ENCODE results near the gene KCTD16. TPM values are rescaled to one million over a fixed set of nuclear protein-coding genes. Genes with fewer than 3 reads are reported as not detected.

Gene KCTD16
- total RNA-seq, 1 experiment from 2014 or later, result 0.29 TPM

GRCh38 chr5:144142824-144143162 lies 27.9 kb upstream of the KCTD16 start:
- Mint-ChIP-seq H3K4me3 (ENCODE audit: unreplicated experiment) (no peak overlapping the region), H3K27me3 (ENCODE audit: insufficient read depth, unreplicated experiment) (peaks cover 7% of the 10 kb centered on the region), H3K27ac (ENCODE audit: unreplicated experiment) (no peak overlapping the region), H3K36me3 (ENCODE audit: insufficient read depth, unreplicated experiment) (no peaks in the 10 kb centered on the region), H3K9me3 (ENCODE audit: unreplicated experiment) (no peaks in the 10 kb centered on the region), H3K4me1 (ENCODE audit: low read depth, unreplicated experiment) (no peaks in the 10 kb centered on the region)
- BruUV-seq (replicated peaks), result no TSS peak
- no peak for DNase-seq
- Histone ChIP-seq H3K9me3 (no peaks in the 10 kb centered on the region), H3K4me3 (ENCODE audit: low read depth, low read length) (no peak overlapping the region), H3K4me1 (no peaks in the 10 kb centered on the region), H3K27me3 (replicated peaks; ENCODE audit: control insufficient read depth, insufficient read depth, low read length) (no peaks in the 10 kb centered on the region), H3K36me3 (ENCODE audit: control insufficient read depth, insufficient read depth, low read length) (no peaks in the 10 kb centered on the region)
- CTCF ChIA-PET, result interaction anchor here (0.6 to 1.2 kb wide), 4 partner anchors 9 to 615 kb away, joined by 3 to 4 read pairs (median 3); no protein-coding TSS in a partner anchor
- POLR2A ChIA-PET, result no interaction called here
- no peak for TF ChIP-seq CTCF (IDR thresholded peaks at IDR 0.05; ENCODE audit: insufficient read depth in 1 of 2, low read depth in 1 of 2, low read length in 1 of 2, severe bottlenecking in 1 of 2, unreplicated experiment in 1 of 2)
- intact Hi-C loops (cut with micrococcal nuclease; ENCODE audit: unreplicated experiment), result loop anchor here (10.0 kb wide), 1 partner anchor 318 kb away; no protein-coding TSS in a partner anchor

- DNase-seq, result no peak
- Mint-ChIP-seq H3K27ac (ENCODE audit: unreplicated experiment) (no peak overlapping the region), H3K4me3 (ENCODE audit: unreplicated experiment) (no peak overlapping the region), H3K27me3 (ENCODE audit: insufficient read depth, unreplicated experiment) (peaks cover 7% of the 10 kb centered on the region), H3K36me3 (ENCODE audit: insufficient read depth, unreplicated experiment) (no peaks in the 10 kb centered on the region), H3K4me1 (ENCODE audit: low read depth, unreplicated experiment) (no peaks in the 10 kb centered on the region), H3K9me3 (ENCODE audit: unreplicated experiment) (no peaks in the 10 kb centered on the region)
- Histone ChIP-seq H3K4me1 (no peaks in the 10 kb centered on the region), H3K27me3 (replicated peaks; ENCODE audit: control insufficient read depth, insufficient read depth, low read length) (no peaks in the 10 kb centered on the region), H3K36me3 (ENCODE audit: control insufficient read depth, insufficient read depth, low read length) (no peaks in the 10 kb centered on the region), H3K4me3 (ENCODE audit: low read depth, low read length) (no peak overlapping the region), H3K9me3 (no peaks in the 10 kb centered on the region)
- CTCF ChIA-PET, result no interaction called here
- POLR2A ChIA-PET, result no interaction called here
- intact Hi-C loops (cut with micrococcal nuclease; ENCODE audit: unreplicated experiment), result loop anchor here (10.0 kb wide), 1 partner anchor 319 kb away; no protein-coding TSS in a partner anchor
- no peak for TF ChIP-seq CTCF (IDR thresholded peaks at IDR 0.05; ENCODE audit: insufficient read depth in 1 of 2, low read depth in 1 of 2, low read length in 1 of 2, severe bottlenecking in 1 of 2, unreplicated experiment in 1 of 2)
- BruUV-seq (replicated peaks), result no TSS peak
Measured at GRCh38 chr5:144143625-144144024, 27.0 kb upstream of the KCTD16 start.

DNA sequence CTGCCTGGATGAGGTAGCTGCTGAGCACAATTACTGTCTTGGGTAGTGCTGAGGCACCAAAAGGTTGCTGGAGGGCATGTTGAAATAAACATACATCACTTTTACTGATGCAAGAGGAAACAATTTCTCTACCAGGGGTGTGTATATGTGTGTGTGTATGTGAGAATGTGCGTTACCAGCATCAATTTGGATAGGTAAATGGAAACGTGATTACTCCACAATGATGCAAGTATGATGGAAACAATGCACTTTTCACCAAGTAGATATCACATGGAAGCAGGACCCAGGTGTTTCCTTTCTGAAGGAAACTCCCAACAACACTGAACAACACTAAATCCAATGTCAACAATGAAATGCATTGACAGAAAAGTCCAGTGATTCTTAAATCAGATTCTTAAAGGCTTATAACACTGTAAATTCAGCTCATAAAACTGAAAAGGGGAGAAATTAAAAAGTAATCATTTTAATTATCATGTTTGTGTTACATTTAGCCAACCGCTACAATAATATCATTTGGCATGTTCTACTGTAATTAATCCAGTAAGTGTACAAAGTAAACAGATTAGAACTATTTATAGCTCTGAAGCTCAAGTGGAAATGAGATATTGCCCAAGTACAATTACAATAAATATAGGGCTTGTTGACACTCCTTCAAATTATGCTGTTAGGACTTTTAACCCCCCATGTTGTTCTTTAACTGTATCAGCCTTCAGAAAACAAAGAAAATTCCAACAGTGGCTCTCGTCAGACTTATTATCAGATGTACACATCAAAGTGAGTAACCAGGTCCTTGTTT lies 25.5 kb upstream of the KCTD16 start:
- no peaks in the 10 kb centered on the region for H3K9me3 Mint-ChIP-seq (ENCODE audit: unreplicated experiment)
- Histone ChIP-seq H3K4me3 (ENCODE audit: low read depth, low read length) (no peak overlapping the region), H3K36me3 (ENCODE audit: control insufficient read depth, insufficient read depth, low read length) (no peaks in the 10 kb centered on the region), H3K27me3 (replicated peaks; ENCODE audit: control insufficient read depth, insufficient read depth, low read length) (no peaks in the 10 kb centered on the region), H3K4me1 (no peaks in the 10 kb centered on the region), H3K9me3 (no peaks in the 10 kb centered on the region)
- H3K4me1 Mint-ChIP-seq (ENCODE audit: low read depth, unreplicated experiment), result no peaks in the 10 kb centered on the region
- ChIA-PET POLR2A (no interaction called here), CTCF (no interaction called here)
- H3K36me3 Mint-ChIP-seq (ENCODE audit: insufficient read depth, unreplicated experiment), result no peaks in the 10 kb centered on the region
- H3K27me3 Mint-ChIP-seq (ENCODE audit: insufficient read depth, unreplicated experiment), result peaks cover 11% of the 10 kb centered on the region
- no TSS peak for BruUV-seq (replicated peaks)
- no peak for TF ChIP-seq CTCF (IDR thresholded peaks at IDR 0.05; ENCODE audit: insufficient read depth in 1 of 2, low read depth in 1 of 2, low read length in 1 of 2, severe bottlenecking in 1 of 2, unreplicated experiment in 1 of 2)
- intact Hi-C loops (cut with micrococcal nuclease; ENCODE audit: unreplicated experiment), result loop anchor here (10.0 kb wide), 1 partner anchor 320 kb away; no protein-coding TSS in a partner anchor
- H3K27ac Mint-ChIP-seq (ENCODE audit: unreplicated experiment), result no peak overlapping the region
- DNase-seq, result no peak
- no peak overlapping the region for H3K4me3 Mint-ChIP-seq (ENCODE audit: unreplicated experiment)
